Osteocyte (in vitro differentiated cells): Measurements from ENCODE around the gene FXN. TPM values are rescaled to one million over a fixed set of nuclear protein-coding genes. Genes with fewer than 3 reads are reported as not detected.

Source experiments
- DNase-seq: peaks from one replicate; pipeline ENCODE4 v3.0.0; 2021; ENCODE audit warnings: mixed read lengths; ENCODE audit not compliant: unreplicated experiment; ENCODE audit errors: extremely low spot score
- H3K27ac Mint-ChIP-seq: one replicate; pipeline ENCODE4 v1.8.0; 2021; ENCODE audit warnings: mild to moderate bottlenecking, mixed read lengths; ENCODE audit not compliant: unreplicated experiment
- H3K27me3 Mint-ChIP-seq: one replicate; pipeline ENCODE4 v1.8.0; 2021; ENCODE audit warnings: mixed read lengths; ENCODE audit not compliant: unreplicated experiment
- H3K36me3 Mint-ChIP-seq: one replicate; pipeline ENCODE4 v1.8.0; 2021; ENCODE audit warnings: mixed read lengths; ENCODE audit not compliant: unreplicated experiment
- H3K4me1 Mint-ChIP-seq: one replicate; pipeline ENCODE4 v1.8.0; 2021; ENCODE audit warnings: mixed read lengths; ENCODE audit not compliant: unreplicated experiment
- H3K4me3 Mint-ChIP-seq: one replicate; pipeline ENCODE4 v1.8.0; 2021; ENCODE audit warnings: mild to moderate bottlenecking, moderate library complexity, mixed read lengths; ENCODE audit not compliant: unreplicated experiment
- H3K9me3 Mint-ChIP-seq: one replicate; pipeline ENCODE4 v1.8.0; 2021; ENCODE audit warnings: mixed read lengths; ENCODE audit not compliant: unreplicated experiment
- CTCF ChIP-seq: fragments of 200-600 bp; sonication (generic); IDR thresholded peaks from 2 replicates; pipeline ENCODE4 v1.5.0; 2021; ENCODE audit warnings: antibody characterized with exemption, mild to moderate bottlenecking, moderate library complexity
- total RNA-seq: library from RNA; stranded (reverse); gene quantifications from 2 replicates; pipeline ENCODE4 v1.2.1, GENCODE V29; 2021

Gene FXN
- total RNA-seq, 1 donor from 2014 or later = 9.8 TPM

GRCh38 chr9:69014013-69014412, 21.5 kb upstream of the FXN start, which contains the start of gene PRKACG:
Gene PRKACG, minus strand, starts transcription at chr9:69014113. Its CDS starts 21 bp downstream, at chr9:69014092.
- no peaks in the 10 kb centered on the region for H3K36me3 Mint-ChIP-seq
- peaks cover 41% of the 10 kb centered on the region for H3K27me3 Mint-ChIP-seq
- H3K9me3 Mint-ChIP-seq = no peaks in the 10 kb centered on the region
- no peaks in the 10 kb centered on the region for H3K4me1 Mint-ChIP-seq
- H3K4me3 Mint-ChIP-seq = no peak within 1 kb of the TSS
- TF ChIP-seq CTCF = no peak
- H3K27ac Mint-ChIP-seq = no peak within 1 kb of the TSS
- DNase-seq = no peak

- Mint-ChIP-seq H3K4me1 (no peaks in the 10 kb centered on the region), H3K9me3 (no peaks in the 10 kb centered on the region), H3K27ac (no peak overlapping the region), H3K4me3 (no peak overlapping the region), H3K27me3 (peaks cover 33% of the 10 kb centered on the region), H3K36me3 (no peaks in the 10 kb centered on the region)
- no peak for TF ChIP-seq CTCF
- no peak for DNase-seq
Observed at GRCh38 chr9:69016191-69017096, 19.1 kb upstream of the FXN start.

- no peaks in the 10 kb centered on the region for H3K9me3 Mint-ChIP-seq
- H3K27me3 Mint-ChIP-seq = peaks cover 49% of the 10 kb centered on the region
- H3K4me3 Mint-ChIP-seq = no peak overlapping the region
- no peaks in the 10 kb centered on the region for H3K4me1 Mint-ChIP-seq
- no peak for DNase-seq
- no peaks in the 10 kb centered on the region for H3K36me3 Mint-ChIP-seq
- H3K27ac Mint-ChIP-seq = no peak overlapping the region
- no peak for TF ChIP-seq CTCF
Observed at GRCh38 chr9:69018737-69019136, 16.8 kb upstream of the FXN start.

GRCh38 chr9:69019808-69020207, 15.7 kb upstream of the FXN start:
- no peaks in the 10 kb centered on the region for H3K36me3 Mint-ChIP-seq
- no peak overlapping the region for H3K27ac Mint-ChIP-seq
- DNase-seq = no peak
- no peak for TF ChIP-seq CTCF
- H3K9me3 Mint-ChIP-seq = no peaks in the 10 kb centered on the region
- peaks cover 57% of the 10 kb centered on the region for H3K27me3 Mint-ChIP-seq
- no peak overlapping the region for H3K4me3 Mint-ChIP-seq
- no peaks in the 10 kb centered on the region for H3K4me1 Mint-ChIP-seq

- Mint-ChIP-seq H3K4me1 (no peaks in the 10 kb centered on the region), H3K27ac (no peak overlapping the region), H3K4me3 (no peak overlapping the region), H3K36me3 (no peaks in the 10 kb centered on the region), H3K27me3 (peaks cover 50% of the 10 kb centered on the region), H3K9me3 (no peaks in the 10 kb centered on the region)
- no peak for TF ChIP-seq CTCF
- no peak for DNase-seq
Observed at GRCh38 chr9:69020301-69021145, 15.0 kb upstream of the FXN start.
